A549 (cell line): ENCODE measurements around the gene ZNRF2.

Experiments
- EP300 ChIP-seq, 2 experiments: fragments of >200 bp; sonication (Bioruptor Twin); formaldehyde crosslinking; IDR thresholded peaks; 2 replicates in 1 of 2; 3 replicates in 1 of 2; pipeline ENCODE4 v1.6.1; 2016 to 2017
- POLR2AphosphoS2 ChIP-seq: conservative IDR thresholded peaks from 2 replicates; pipeline ENCODE4 v1.6.1; 2012; ENCODE audit warnings: low read length, improper control_type of control experiment, inconsistent platforms
- RFX5 ChIP-seq: fragments of 450-650 bp; IDR thresholded peaks from 2 replicates; pipeline ENCODE4 v1.7.1; 2014; ENCODE audit warnings: antibody characterized with exemption, mild to moderate bottlenecking, moderate library complexity
- SMC3 ChIP-seq: fragments of >200 bp; sonication (Bioruptor Twin); formaldehyde crosslinking; IDR thresholded peaks from 3 replicates; pipeline ENCODE4 v1.6.1; 2018; ENCODE audit warnings: inconsistent platforms
- SREBF2 ChIP-seq: fragments of 450-650 bp; IDR thresholded peaks from 2 replicates; pipeline ENCODE4 v1.6.1; 2014; ENCODE audit warnings: mild to moderate bottlenecking, moderate library complexity
- TF ChIP-seq, protein P1 (sequence below): fragments of 200-600 bp; sonication (generic); IDR thresholded peaks from 2 replicates; pipeline ENCODE4 v1.6.1; 2016; ENCODE audit warnings: antibody characterized with exemption, mild to moderate bottlenecking, moderate library complexity
- TF ChIP-seq, protein P2 (sequence below): fragments of >200 bp; sonication (Bioruptor Twin); formaldehyde crosslinking; IDR thresholded peaks from 3 replicates; pipeline ENCODE4 v1.5.1; 2016

DNA sequence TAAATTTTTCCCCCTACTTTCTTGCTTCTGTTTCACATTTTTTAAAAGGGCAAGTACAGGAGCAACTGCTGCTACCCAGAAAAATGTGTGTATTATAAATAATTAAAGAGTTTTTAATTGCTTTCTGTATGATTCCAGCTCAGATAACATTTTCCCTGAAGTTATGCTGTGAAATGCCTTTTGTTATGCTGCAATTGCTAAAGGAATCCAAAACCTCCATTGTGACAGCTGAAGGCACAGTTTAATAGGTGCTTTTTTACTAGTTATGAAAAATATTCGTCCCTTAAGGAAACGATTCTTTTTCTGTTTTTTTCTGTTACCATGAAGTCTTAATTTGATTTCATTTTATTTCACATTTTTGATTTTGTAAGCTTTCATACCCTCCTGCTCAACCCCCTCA lies 83.2 kb downstream of the ZNRF2 start:
- TF ChIP-seq EP300 (IDR thresholded peaks at IDR 0.05) (no peak), SMC3 (no peak), RFX5 (no peak), POLR2AphosphoS2 (no peak), SREBF2 (no peak)
- TF ChIP-seq, protein P1, sequence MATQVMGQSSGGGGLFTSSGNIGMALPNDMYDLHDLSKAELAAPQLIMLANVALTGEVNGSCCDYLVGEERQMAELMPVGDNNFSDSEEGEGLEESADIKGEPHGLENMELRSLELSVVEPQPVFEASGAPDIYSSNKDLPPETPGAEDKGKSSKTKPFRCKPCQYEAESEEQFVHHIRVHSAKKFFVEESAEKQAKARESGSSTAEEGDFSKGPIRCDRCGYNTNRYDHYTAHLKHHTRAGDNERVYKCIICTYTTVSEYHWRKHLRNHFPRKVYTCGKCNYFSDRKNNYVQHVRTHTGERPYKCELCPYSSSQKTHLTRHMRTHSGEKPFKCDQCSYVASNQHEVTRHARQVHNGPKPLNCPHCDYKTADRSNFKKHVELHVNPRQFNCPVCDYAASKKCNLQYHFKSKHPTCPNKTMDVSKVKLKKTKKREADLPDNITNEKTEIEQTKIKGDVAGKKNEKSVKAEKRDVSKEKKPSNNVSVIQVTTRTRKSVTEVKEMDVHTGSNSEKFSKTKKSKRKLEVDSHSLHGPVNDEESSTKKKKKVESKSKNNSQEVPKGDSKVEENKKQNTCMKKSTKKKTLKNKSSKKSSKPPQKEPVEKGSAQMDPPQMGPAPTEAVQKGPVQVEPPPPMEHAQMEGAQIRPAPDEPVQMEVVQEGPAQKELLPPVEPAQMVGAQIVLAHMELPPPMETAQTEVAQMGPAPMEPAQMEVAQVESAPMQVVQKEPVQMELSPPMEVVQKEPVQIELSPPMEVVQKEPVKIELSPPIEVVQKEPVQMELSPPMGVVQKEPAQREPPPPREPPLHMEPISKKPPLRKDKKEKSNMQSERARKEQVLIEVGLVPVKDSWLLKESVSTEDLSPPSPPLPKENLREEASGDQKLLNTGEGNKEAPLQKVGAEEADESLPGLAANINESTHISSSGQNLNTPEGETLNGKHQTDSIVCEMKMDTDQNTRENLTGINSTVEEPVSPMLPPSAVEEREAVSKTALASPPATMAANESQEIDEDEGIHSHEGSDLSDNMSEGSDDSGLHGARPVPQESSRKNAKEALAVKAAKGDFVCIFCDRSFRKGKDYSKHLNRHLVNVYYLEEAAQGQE: no peak
- TF ChIP-seq, protein P2, sequence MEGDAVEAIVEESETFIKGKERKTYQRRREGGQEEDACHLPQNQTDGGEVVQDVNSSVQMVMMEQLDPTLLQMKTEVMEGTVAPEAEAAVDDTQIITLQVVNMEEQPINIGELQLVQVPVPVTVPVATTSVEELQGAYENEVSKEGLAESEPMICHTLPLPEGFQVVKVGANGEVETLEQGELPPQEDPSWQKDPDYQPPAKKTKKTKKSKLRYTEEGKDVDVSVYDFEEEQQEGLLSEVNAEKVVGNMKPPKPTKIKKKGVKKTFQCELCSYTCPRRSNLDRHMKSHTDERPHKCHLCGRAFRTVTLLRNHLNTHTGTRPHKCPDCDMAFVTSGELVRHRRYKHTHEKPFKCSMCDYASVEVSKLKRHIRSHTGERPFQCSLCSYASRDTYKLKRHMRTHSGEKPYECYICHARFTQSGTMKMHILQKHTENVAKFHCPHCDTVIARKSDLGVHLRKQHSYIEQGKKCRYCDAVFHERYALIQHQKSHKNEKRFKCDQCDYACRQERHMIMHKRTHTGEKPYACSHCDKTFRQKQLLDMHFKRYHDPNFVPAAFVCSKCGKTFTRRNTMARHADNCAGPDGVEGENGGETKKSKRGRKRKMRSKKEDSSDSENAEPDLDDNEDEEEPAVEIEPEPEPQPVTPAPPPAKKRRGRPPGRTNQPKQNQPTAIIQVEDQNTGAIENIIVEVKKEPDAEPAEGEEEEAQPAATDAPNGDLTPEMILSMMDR: no peak
